HepG2 (cell line): Measurements from ENCODE around the gene TPPP2. TPM values are rescaled to one million over a fixed set of nuclear protein-coding genes. Genes with fewer than 3 reads are reported as not detected.

Source experiments
- ADNP ChIP-seq: sonication (generic); formaldehyde crosslinking; IDR thresholded peaks from 2 replicates; pipeline ENCODE4 v1.4.0; 2020; ENCODE audit warnings: missing genetic modification reagents
- ATF7-NPFF ChIP-seq: sonication (generic); formaldehyde crosslinking; IDR thresholded peaks from 2 replicates; pipeline ENCODE4 v1.8.1; 2023; ENCODE audit warnings: mild to moderate bottlenecking, low read depth, missing genetic modification reagents, moderate library complexity
- BCL6 ChIP-seq: IDR thresholded peaks from 2 replicates; pipeline ENCODE4 v1.6.1; 2016; ENCODE audit warnings: missing genetic modification reagents, missing compliant biosample characterization
- BRD4 ChIP-seq: sonication (generic); formaldehyde crosslinking; IDR thresholded peaks from 2 replicates; pipeline ENCODE4 v1.4.0; 2020; ENCODE audit warnings: missing genetic modification reagents
- FOXC1 ChIP-seq: sonication (generic); formaldehyde crosslinking; IDR thresholded peaks from 2 replicates; pipeline ENCODE4 v1.8.0; 2022; ENCODE audit warnings: mild to moderate bottlenecking, missing genetic modification reagents, borderline replicate concordance
- HOXA9 ChIP-seq: sonication (generic); formaldehyde crosslinking; IDR thresholded peaks from 2 replicates; pipeline ENCODE4 v1.8.1; 2022; ENCODE audit warnings: missing genetic modification reagents, mild to moderate bottlenecking, moderate library complexity, borderline replicate concordance
- LCORL ChIP-seq, 2 experiments: fragments of 450-650 bp in 1 of 2; sonication (generic) in 1 of 2; formaldehyde crosslinking in 1 of 2; IDR thresholded peaks; 2 replicates each; pipeline versions ENCODE4 v1.5.0 to v1.6.1; 2017 to 2020; ENCODE audit warnings: antibody characterized with exemption in 1 of 2, missing genetic modification reagents in 1 of 2
- MAFK ChIP-seq, 2 experiments: IDR thresholded peaks in 1 of 2; conservative IDR thresholded peaks in 1 of 2; 2 replicates each; pipeline ENCODE4 v1.6.1; 2011; ENCODE audit warnings: improper control_type of control experiment in 2 of 2, low read length in 2 of 2
- MATR3 ChIP-seq: sonication (generic); formaldehyde crosslinking; IDR thresholded peaks from 2 replicates; pipeline ENCODE4 v1.4.0; 2020; ENCODE audit warnings: missing genetic modification reagents
- MYC ChIP-seq: sonication (generic); formaldehyde crosslinking; IDR thresholded peaks from 2 replicates; pipeline ENCODE4 v1.9.0; 2021; ENCODE audit warnings: missing genetic modification reagents, borderline replicate concordance
- NFATC3 ChIP-seq: sonication (generic); formaldehyde crosslinking; IDR thresholded peaks from 2 replicates; pipeline ENCODE4 v1.5.1; 2020; ENCODE audit warnings: mild to moderate bottlenecking, missing genetic modification reagents
- NR2F6 ChIP-seq, 2 experiments: IDR thresholded peaks; 2 replicates each; pipeline ENCODE4 v1.6.1; 2016; ENCODE audit warnings: antibody characterized with exemption in 1 of 2, mild to moderate bottlenecking in 1 of 2
- NRL ChIP-seq: sonication (generic); formaldehyde crosslinking; IDR thresholded peaks from 2 replicates; pipeline ENCODE4 v1.5.0; 2020; ENCODE audit warnings: missing genetic modification reagents, mild to moderate bottlenecking, moderate library complexity, borderline replicate concordance
- PCBP1 ChIP-seq: fragments of 200-400 bp; formaldehyde crosslinking; IDR thresholded peaks from 2 replicates; pipeline ENCODE4 v1.6.1; 2017; ENCODE audit warnings: mild to moderate bottlenecking, low read depth, low read length, borderline replicate concordance
- ZNF280D ChIP-seq: sonication (generic); formaldehyde crosslinking; IDR thresholded peaks from 2 replicates; pipeline ENCODE4 v1.5.1; 2020; ENCODE audit warnings: mild to moderate bottlenecking, missing genetic modification reagents
- ZNF432 ChIP-seq: sonication (generic); formaldehyde crosslinking; IDR thresholded peaks from 2 replicates; pipeline ENCODE4 v1.5.0; 2020; ENCODE audit warnings: missing genetic modification reagents, mild to moderate bottlenecking, borderline replicate concordance
- ZNF572 ChIP-seq: sonication (generic); formaldehyde crosslinking; IDR thresholded peaks from 2 replicates; pipeline ENCODE4 v1.5.1; 2020; ENCODE audit warnings: mild to moderate bottlenecking, missing genetic modification reagents
- ZNF670 ChIP-seq: sonication (generic); formaldehyde crosslinking; IDR thresholded peaks from 2 replicates; pipeline ENCODE4 v1.8.0; 2022; ENCODE audit warnings: mild to moderate bottlenecking, missing genetic modification reagents, borderline replicate concordance
- ZNF724P ChIP-seq: sonication (generic); formaldehyde crosslinking; IDR thresholded peaks from 2 replicates; pipeline ENCODE4 v1.8.0; 2022; ENCODE audit warnings: missing genetic modification reagents, borderline replicate concordance
- ZNF746 ChIP-seq: sonication (generic); formaldehyde crosslinking; IDR thresholded peaks from 2 replicates; pipeline ENCODE4 v1.8.0; 2022; ENCODE audit warnings: mild to moderate bottlenecking, missing genetic modification reagents
- ZNF761 ChIP-seq: sonication (generic); formaldehyde crosslinking; conservative IDR thresholded peaks from 2 replicates; pipeline ENCODE4 v1.4.0; 2020; ENCODE audit warnings: mild to moderate bottlenecking, missing genetic modification reagents
- polyA plus RNA-seq, 8 experiments: library from polyadenylated mRNA; depleted of rRNA in 3 of 8; stranded (reverse) in 7 of 8; unstranded in 1 of 8; fragments of >200 nt; fragmentation: Illumina TruSeq in 4 of 8; extraction: Trizol in 4 of 8; gene quantifications; 2 replicates each; pipeline versions ENCODE4 v1.2.1 to v1.2.3, GENCODE V29; 2011 to 2016; ENCODE audit warnings: low read depth in 4 of 8, missing spikeins in 1 of 8, mixed read lengths in 1 of 8; ENCODE audit not compliant: insufficient read depth in 1 of 8
- total RNA-seq, 5 experiments: library from RNA; depleted of rRNA; stranded (reverse); fragments of >200 nt; fragmentation: Illumina TruSeq; extraction: Trizol; gene quantifications; 2 replicates each; pipeline ENCODE4 v1.2.3, GENCODE V29; 2016; ENCODE audit warnings: low read depth in 1 of 5
- TF ChIP-seq, protein P1 (sequence below): sonication (generic); formaldehyde crosslinking; conservative IDR thresholded peaks from 2 replicates; pipeline ENCODE4 v1.4.0; 2020; ENCODE audit warnings: mild to moderate bottlenecking, missing genetic modification reagents, moderate library complexity

The TPPP2 gene
- total and polyA plus RNA-seq, 2 of the 13 experiments (the other 11 are each of a cell fraction or from before 2014, with no cell fraction given): 0.58 to 4.2 TPM

DNA sequence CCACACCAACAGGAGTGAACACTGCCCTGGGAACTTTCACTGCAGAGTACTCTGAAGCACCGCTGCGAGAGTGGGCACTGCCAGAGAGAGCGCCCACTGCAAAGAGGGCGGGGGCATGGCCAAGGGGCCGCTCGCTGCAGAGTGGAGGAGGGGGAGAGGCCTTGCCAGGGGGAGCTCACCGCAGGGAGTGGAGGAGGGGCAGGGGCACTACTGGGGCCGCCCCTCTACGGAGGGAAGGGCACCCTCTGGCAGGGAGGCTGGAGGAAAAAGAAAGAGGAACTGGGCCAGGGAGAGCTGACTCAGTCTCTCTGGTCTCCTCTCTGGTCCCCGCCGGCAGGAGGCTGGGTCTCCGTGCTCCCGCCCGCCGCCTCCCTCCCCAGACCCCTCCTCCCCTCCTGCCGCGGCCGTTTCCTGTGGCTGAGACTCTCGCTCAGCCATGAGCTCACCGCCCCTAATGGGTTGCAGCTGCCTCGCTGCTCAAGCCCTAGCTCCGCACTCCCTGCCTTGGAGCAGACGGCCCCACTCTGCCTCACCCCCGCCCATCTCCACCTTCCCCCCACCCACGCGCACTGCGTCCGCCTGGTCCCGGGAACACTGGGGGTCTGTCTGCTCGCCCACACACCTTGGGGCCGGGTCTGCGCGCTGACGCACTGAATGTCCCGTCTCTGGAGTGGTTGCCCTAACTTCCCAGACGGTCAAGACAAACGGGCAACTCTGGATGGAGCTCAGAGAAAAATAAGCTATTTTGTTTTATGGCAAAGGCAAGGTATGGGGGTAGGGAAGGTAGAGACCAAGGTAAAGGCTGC lies 41.4 kb downstream of the TPPP2 start (continued):
- TF ChIP-seq MYC (CRISPR knock-in tag) (peak; percentile 50; the same call in 1 of the 2 replicates), NFATC3 (CRISPR knock-in tag) (no peak), ZNF746 (CRISPR knock-in tag) (peak; percentile 54; the same call in 1 of the 2 replicates), MATR3 (CRISPR knock-in tag) (0 out of 2 replicates have a peak, but pooled peaks have one; percentile 31), BRD4 (peak; percentile 13; the same call in 1 of the 2 replicates), NR2F6 (IDR thresholded peaks at IDR 0.05) (no peak), NR2F6 (CRISPR knock-in tag; IDR thresholded peaks at IDR 0.05) (peak; percentile 7; the same call in 1 of the 2 replicates), ZNF670 (CRISPR knock-in tag) (peak; percentile 76; the same call in 1 of the 2 replicates), ZNF572 (0 out of 2 replicates have a peak, but pooled peaks have one; percentile 65), FOXC1 (CRISPR knock-in tag) (no peak), MAFK (conservative IDR thresholded peaks at IDR 0.05 in 1 of 2, IDR thresholded peaks at IDR 0.05 in 1 of 2; ENCODE audit: low read length in 2 of 2) (no peak), BCL6 (peak; percentile 51), NRL (CRISPR knock-in tag) (peak; percentile 25; the same call in 1 of the 2 replicates), ATF7-NPFF (CRISPR knock-in tag) (0 out of 2 replicates have a peak, but pooled peaks have one; percentile 23), ZNF761 (no peak), PCBP1 (peak; percentile 77; the same call in 1 of the 2 replicates), ADNP (CRISPR knock-in tag) (no peak), LCORL (IDR thresholded peaks at IDR 0.05) (no peak), LCORL (CRISPR knock-in tag; IDR thresholded peaks at IDR 0.05) (peak; percentile 48; the same call in 1 of the 2 replicates), ZNF724P (no peak), HOXA9 (CRISPR knock-in tag) (no peak; the same call in none of the 2 replicates), ZNF432 (no peak), ZNF280D (CRISPR knock-in tag) (0 out of 2 replicates have a peak, but pooled peaks have one; percentile 50)
- TF ChIP-seq, protein P1, sequence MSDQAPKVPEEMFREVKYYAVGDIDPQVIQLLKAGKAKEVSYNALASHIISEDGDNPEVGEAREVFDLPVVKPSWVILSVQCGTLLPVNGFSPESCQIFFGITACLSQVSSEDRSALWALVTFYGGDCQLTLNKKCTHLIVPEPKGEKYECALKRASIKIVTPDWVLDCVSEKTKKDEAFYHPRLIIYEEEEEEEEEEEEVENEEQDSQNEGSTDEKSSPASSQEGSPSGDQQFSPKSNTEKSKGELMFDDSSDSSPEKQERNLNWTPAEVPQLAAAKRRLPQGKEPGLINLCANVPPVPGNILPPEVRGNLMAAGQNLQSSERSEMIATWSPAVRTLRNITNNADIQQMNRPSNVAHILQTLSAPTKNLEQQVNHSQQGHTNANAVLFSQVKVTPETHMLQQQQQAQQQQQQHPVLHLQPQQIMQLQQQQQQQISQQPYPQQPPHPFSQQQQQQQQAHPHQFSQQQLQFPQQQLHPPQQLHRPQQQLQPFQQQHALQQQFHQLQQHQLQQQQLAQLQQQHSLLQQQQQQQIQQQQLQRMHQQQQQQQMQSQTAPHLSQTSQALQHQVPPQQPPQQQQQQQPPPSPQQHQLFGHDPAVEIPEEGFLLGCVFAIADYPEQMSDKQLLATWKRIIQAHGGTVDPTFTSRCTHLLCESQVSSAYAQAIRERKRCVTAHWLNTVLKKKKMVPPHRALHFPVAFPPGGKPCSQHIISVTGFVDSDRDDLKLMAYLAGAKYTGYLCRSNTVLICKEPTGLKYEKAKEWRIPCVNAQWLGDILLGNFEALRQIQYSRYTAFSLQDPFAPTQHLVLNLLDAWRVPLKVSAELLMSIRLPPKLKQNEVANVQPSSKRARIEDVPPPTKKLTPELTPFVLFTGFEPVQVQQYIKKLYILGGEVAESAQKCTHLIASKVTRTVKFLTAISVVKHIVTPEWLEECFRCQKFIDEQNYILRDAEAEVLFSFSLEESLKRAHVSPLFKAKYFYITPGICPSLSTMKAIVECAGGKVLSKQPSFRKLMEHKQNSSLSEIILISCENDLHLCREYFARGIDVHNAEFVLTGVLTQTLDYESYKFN (CRISPR knock-in tag): 0 out of 2 replicates have a peak, but pooled peaks have one; percentile 10
